WTC11 (cell line): ENCODE measurements around the gene PRKCE. TPM values are rescaled to one million over a fixed set of nuclear protein-coding genes. Genes with fewer than 3 reads are reported as not detected.

Source experiments
- ATAC-seq: fragments of 200-7000 bp; cut with Tn5 transposase; 2 replicates; pipeline ENCODE4 v1.10.0; 2021; ENCODE audit warnings: mild to moderate bottlenecking, moderate library complexity
- CTCF ChIA-PET: fragments of 300-600 bp; sonication (Branson Sonifier 250); formaldehyde crosslinking; loops from one replicate; lab custom pipeline; 2021; ENCODE audit warnings: antibody characterized with exemption; lab: Charles Lee
- POLR2A ChIA-PET: fragments of 350-600 bp; sonication (Branson Sonifier 250); formaldehyde crosslinking; loops from one replicate; lab custom pipeline; 2021; ENCODE audit warnings: antibody characterized with exemption; lab: Charles Lee
- DNase-seq: peaks from one replicate; pipeline ENCODE4 v3.0.0; 2021; ENCODE audit warnings: low spot score
- H3K27ac Mint-ChIP-seq: 2 replicates; pipeline ENCODE4 v1.8.0; 2021; ENCODE audit warnings: mixed read lengths
- H3K27me3 Mint-ChIP-seq: 2 replicates; pipeline ENCODE4 v1.8.0; 2021; ENCODE audit warnings: low read depth, mild to moderate bottlenecking, moderate library complexity, mixed read lengths
- H3K36me3 Mint-ChIP-seq: 2 replicates; pipeline ENCODE4 v1.8.0; 2021; ENCODE audit warnings: mixed read lengths
- H3K4me1 Mint-ChIP-seq: 2 replicates; pipeline ENCODE4 v1.8.0; 2022; ENCODE audit warnings: mixed read lengths
- H3K4me3 Mint-ChIP-seq: 2 replicates; pipeline ENCODE4 v1.8.0; 2021; ENCODE audit warnings: mild to moderate bottlenecking, moderate library complexity, mixed read lengths
- H3K9me3 Mint-ChIP-seq: 2 replicates; pipeline ENCODE4 v1.8.0; 2021; ENCODE audit warnings: mixed read lengths
- ATF3 ChIP-seq: sonication (generic); formaldehyde crosslinking; conservative IDR thresholded peaks from 2 replicates; pipeline ENCODE4 v1.8.1; 2022; ENCODE audit warnings: mild to moderate bottlenecking, missing genetic modification reagents
- ATF6 ChIP-seq: sonication (generic); formaldehyde crosslinking; IDR thresholded peaks from 2 replicates; pipeline ENCODE4 v1.8.1; 2023; ENCODE audit warnings: mild to moderate bottlenecking, missing genetic modification reagents
- CDX4 ChIP-seq: fragments of 250-450 bp; sonication (Bioruptor Pico); IDR thresholded peaks from 2 replicates; pipeline ENCODE4 v1.9.0; 2021; ENCODE audit warnings: moderate library complexity, mild to moderate bottlenecking, inconsistent platforms, borderline replicate concordance
- E2F4 ChIP-seq: sonication (generic); formaldehyde crosslinking; IDR thresholded peaks from 2 replicates; pipeline ENCODE4 v1.8.1; 2022; ENCODE audit warnings: low read depth, mild to moderate bottlenecking, moderate library complexity, missing genetic modification reagents, borderline replicate concordance
- FOXJ3 ChIP-seq: sonication (generic); formaldehyde crosslinking; IDR thresholded peaks from 2 replicates; pipeline ENCODE4 v1.9.0; 2021; ENCODE audit warnings: missing genetic modification reagents, mild to moderate bottlenecking, borderline replicate concordance
- FOXP1 ChIP-seq: sonication (generic); formaldehyde crosslinking; IDR thresholded peaks from 2 replicates; pipeline ENCODE4 v1.8.0; 2022; ENCODE audit warnings: missing genetic modification reagents, mild to moderate bottlenecking, moderate library complexity, borderline replicate concordance
- FOXP4 ChIP-seq: sonication (generic); formaldehyde crosslinking; IDR thresholded peaks from 2 replicates; pipeline ENCODE4 v1.8.0; 2022; ENCODE audit warnings: mild to moderate bottlenecking, missing genetic modification reagents
- GRHL2 ChIP-seq: fragments of 250-450 bp; sonication (Bioruptor Pico); IDR thresholded peaks from 2 replicates; pipeline ENCODE4 v1.8.0; 2022; ENCODE audit warnings: mild to moderate bottlenecking, moderate library complexity; ENCODE audit not compliant: insufficient replicate concordance, severe bottlenecking
- GTF2I ChIP-seq: fragments of 250-450 bp; sonication (Bioruptor Pico); conservative IDR thresholded peaks from 2 replicates; pipeline ENCODE4 v1.4.0; 2021; ENCODE audit warnings: mild to moderate bottlenecking
- IRF1 ChIP-seq: sonication (generic); formaldehyde crosslinking; IDR thresholded peaks from 2 replicates; pipeline ENCODE4 v1.8.0; 2023; ENCODE audit warnings: missing genetic modification reagents
- JAZF1 ChIP-seq: fragments of 250-450 bp; sonication (Bioruptor Pico); IDR thresholded peaks from 2 replicates; pipeline ENCODE4 v1.9.0; 2021; ENCODE audit warnings: moderate library complexity, mild to moderate bottlenecking, inconsistent platforms
- JUN ChIP-seq: sonication (generic); formaldehyde crosslinking; IDR thresholded peaks from 2 replicates; pipeline ENCODE4 v1.8.0; 2023; ENCODE audit warnings: mild to moderate bottlenecking, missing genetic modification reagents
- KAT7 ChIP-seq: sonication (generic); formaldehyde crosslinking; IDR thresholded peaks from 2 replicates; pipeline ENCODE4 v1.8.1; 2023; ENCODE audit warnings: missing genetic modification reagents, mild to moderate bottlenecking, borderline replicate concordance
- MXD4 ChIP-seq: fragments of 250-450 bp; sonication (Bioruptor Pico); IDR thresholded peaks from 2 replicates; pipeline ENCODE4 v1.8.0; 2021; ENCODE audit warnings: mild to moderate bottlenecking, moderate library complexity, borderline replicate concordance
- TEAD4 ChIP-seq: sonication (generic); formaldehyde crosslinking; IDR thresholded peaks from 2 replicates; pipeline ENCODE4 v1.8.0; 2022; ENCODE audit warnings: mild to moderate bottlenecking, missing genetic modification reagents
- USF1 ChIP-seq: sonication (generic); formaldehyde crosslinking; IDR thresholded peaks from 2 replicates; pipeline ENCODE4 v1.8.0; 2022; ENCODE audit warnings: mild to moderate bottlenecking, missing genetic modification reagents
- ZNF219 ChIP-seq: sonication (generic); formaldehyde crosslinking; IDR thresholded peaks from 2 replicates; pipeline ENCODE4 v1.8.0; 2023; ENCODE audit warnings: missing genetic modification reagents, mild to moderate bottlenecking, borderline replicate concordance
- ZNF512 ChIP-seq: sonication (generic); formaldehyde crosslinking; IDR thresholded peaks from 2 replicates; pipeline ENCODE4 v1.8.1; 2022; ENCODE audit warnings: missing genetic modification reagents, borderline replicate concordance
- total RNA-seq: library from RNA; stranded (reverse); gene quantifications from 3 replicates; pipeline ENCODE4 v1.2.3, GENCODE V29; 2021

The PRKCE gene
- total RNA-seq, 1 experiment from 2014 or later = 5.8 TPM

- TF ChIP-seq FOXJ3 (CRISPR knock-in tag) = no peak
- no peak for TF ChIP-seq E2F4 (CRISPR knock-in tag)
- TF ChIP-seq GRHL2 (CRISPR knock-in tag) = no peak
- TF ChIP-seq KAT7 (CRISPR knock-in tag) = no peak
- no peak for TF ChIP-seq ZNF219 (CRISPR knock-in tag)
- TF ChIP-seq MXD4 (CRISPR knock-in tag) = no peak
- TF ChIP-seq ATF3 (CRISPR knock-in tag) = no peak
- no peak for TF ChIP-seq JAZF1 (CRISPR knock-in tag)
- no peak for TF ChIP-seq FOXP4 (CRISPR knock-in tag)
Measured at GRCh38 chr2:45919160-45919650, 267.7 kb downstream of the PRKCE start (continued).

GRCh38 chr2:45919711-45920111, 268.2 kb downstream of the PRKCE start:
- TF ChIP-seq TEAD4 (CRISPR knock-in tag) = no peak
- TF ChIP-seq ZNF219 (CRISPR knock-in tag) = no peak
- TF ChIP-seq E2F4 (CRISPR knock-in tag) = no peak
- no peak for TF ChIP-seq FOXP1 (CRISPR knock-in tag)
- no peak for TF ChIP-seq ZNF512
- no peak for TF ChIP-seq USF1 (CRISPR knock-in tag)
- POLR2A ChIA-PET = no interaction called here
- Mint-ChIP-seq H3K4me1 (no peaks in the 10 kb centered on the region), H3K36me3 (no peaks in the 10 kb centered on the region), H3K27me3 (no peaks in the 10 kb centered on the region; the same call in 1 of the 2 replicates), H3K9me3 (peaks cover 11% of the 10 kb centered on the region), H3K27ac (no peak overlapping the region), H3K4me3 (no peak overlapping the region)
- CTCF ChIA-PET = no interaction called here
- DNase-seq (no peak), ATAC-seq (no peak)

- no peak overlapping the region for H3K27ac Mint-ChIP-seq
- CTCF ChIA-PET = interaction anchor here (0.8 kb wide), 1 partner anchor 22 kb away, joined by 3 read pairs; no protein-coding TSS in a partner anchor
Measured at GRCh38 chr2:45921921-45922320, 270.4 kb downstream of the PRKCE start.

More at GRCh38 chr2:45921921-45922320, 270.4 kb downstream of the PRKCE start:
- Mint-ChIP-seq H3K4me3 (no peak overlapping the region), H3K36me3 (no peaks in the 10 kb centered on the region), H3K9me3 (0 out of 2 replicates have a peak, but pooled peaks cover 3% of the 10 kb centered on the region)
- no peak for DNase-seq
- TF ChIP-seq CDX4 (CRISPR knock-in tag) (no peak), JUN (CRISPR knock-in tag) (no peak), IRF1 (CRISPR knock-in tag) (no peak), GTF2I (no peak), ATF6 (no peak)
- TF ChIP-seq, all 79 proteins: peak for 0
- no peak for ATAC-seq
- H3K27me3 Mint-ChIP-seq = no peaks in the 10 kb centered on the region
- H3K4me1 Mint-ChIP-seq = peaks cover 8% of the 10 kb centered on the region
- POLR2A ChIA-PET = no interaction called here
